MM.1S (cell line): ENCODE data around the gene HSPB7.
"Not testable (repeated sequence)": the region's sequence is repeated elsewhere in the genome, so short reads cannot be mapped to it uniquely, and the experiment has no call there.

Experiments
- EZH2 ChIP-seq: fragments of 300-600 bp; sonication (generic); optimal IDR thresholded peaks from 2 replicates; pipeline ENCODE3; 2017; ENCODE audit warnings: low read depth, mild to moderate bottlenecking, antibody characterized with exemption, low read length, mixed read lengths
- TF ChIP-seq, protein P1 (sequence below): fragments of 300-600 bp; sonication (generic); IDR thresholded peaks from 2 replicates; pipeline ENCODE4 v1.5.1; 2016; ENCODE audit warnings: antibody characterized with exemption, low read length, mixed read lengths

DNA sequence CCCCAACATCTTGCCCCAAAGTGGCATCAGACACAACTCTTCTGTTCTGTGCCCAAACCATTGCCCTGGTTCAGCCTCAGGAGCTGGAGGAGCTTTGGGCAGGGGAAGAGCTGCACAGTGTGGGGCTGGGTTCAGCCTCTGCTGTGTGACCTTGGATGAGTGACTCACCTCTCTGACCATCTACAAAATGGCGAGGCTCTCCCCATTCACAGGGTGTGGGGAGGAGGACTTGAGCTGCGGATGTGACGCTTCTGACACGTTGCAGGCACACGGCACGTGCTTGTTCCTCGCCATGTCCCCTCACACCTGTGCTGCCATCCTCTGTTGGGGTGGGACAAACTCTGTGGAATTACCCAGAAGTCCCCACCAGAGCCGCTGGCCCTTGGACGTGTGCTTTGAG, 24.8 kb upstream of the HSPB7 start:
- TF ChIP-seq, protein P1, sequence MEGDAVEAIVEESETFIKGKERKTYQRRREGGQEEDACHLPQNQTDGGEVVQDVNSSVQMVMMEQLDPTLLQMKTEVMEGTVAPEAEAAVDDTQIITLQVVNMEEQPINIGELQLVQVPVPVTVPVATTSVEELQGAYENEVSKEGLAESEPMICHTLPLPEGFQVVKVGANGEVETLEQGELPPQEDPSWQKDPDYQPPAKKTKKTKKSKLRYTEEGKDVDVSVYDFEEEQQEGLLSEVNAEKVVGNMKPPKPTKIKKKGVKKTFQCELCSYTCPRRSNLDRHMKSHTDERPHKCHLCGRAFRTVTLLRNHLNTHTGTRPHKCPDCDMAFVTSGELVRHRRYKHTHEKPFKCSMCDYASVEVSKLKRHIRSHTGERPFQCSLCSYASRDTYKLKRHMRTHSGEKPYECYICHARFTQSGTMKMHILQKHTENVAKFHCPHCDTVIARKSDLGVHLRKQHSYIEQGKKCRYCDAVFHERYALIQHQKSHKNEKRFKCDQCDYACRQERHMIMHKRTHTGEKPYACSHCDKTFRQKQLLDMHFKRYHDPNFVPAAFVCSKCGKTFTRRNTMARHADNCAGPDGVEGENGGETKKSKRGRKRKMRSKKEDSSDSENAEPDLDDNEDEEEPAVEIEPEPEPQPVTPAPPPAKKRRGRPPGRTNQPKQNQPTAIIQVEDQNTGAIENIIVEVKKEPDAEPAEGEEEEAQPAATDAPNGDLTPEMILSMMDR = not testable (repeated sequence)
- not testable (repeated sequence) for TF ChIP-seq EZH2
